HT1080 (cell line): ENCODE measurements around the gene KRT38. TPM values are rescaled to one million over a fixed set of nuclear protein-coding genes. Genes with fewer than 3 reads are reported as not detected.

Experiments
- DNase-seq: peaks from one replicate; pipeline ENCODE4 v3.0.0-alpha.2; 2015; ENCODE audit warnings: low read depth
- polyA plus RNA-seq, 2 experiments: library from polyadenylated mRNA; depleted of rRNA; stranded (reverse); fragments of >200 nt; gene quantifications; 2 replicates each; pipeline ENCODE4 v1.2.3, GENCODE V29; 2015
- total RNA-seq: library from RNA; depleted of rRNA; stranded (reverse); fragments of >200 nt; shearing (Covaris generic); gene quantifications from 2 replicates; pipeline ENCODE4 v1.2.3, GENCODE V29; 2014; rRNA removed

KRT38 gene
- not detected in 2 replicates for total RNA-seq
- polyA plus RNA-seq (2015; cell fraction: cytosol; rRNA removed): not detected in 2 replicates
- polyA plus RNA-seq (2015; cell fraction: nucleus; rRNA removed): not detected in 2 replicates

GRCh38 chr17:41440531-41441033 is at the start of gene KRT38:
KRT38 (minus strand) TSS chr17:41440983; CDS start chr17:41440921, 62 bp downstream.
- no peak for DNase-seq

GRCh38 chr17:41489531-41489930 is 48.7 kb upstream of the KRT38 start, which contains the start of gene KRT36:
KRT36 (minus strand) TSS chr17:41489910; CDS start chr17:41489864, 46 bp downstream.
- DNase-seq: no peak

- DNase-seq: no peak
Measured at GRCh38 chr17:41486809-41487530, 46.2 kb upstream of the KRT38 start.

- no peak for DNase-seq
Measured at GRCh38 chr17:41486316-41486715, 45.5 kb upstream of the KRT38 start.

- DNase-seq: no peak
Measured at GRCh38 chr17:41484920-41485904, 44.4 kb upstream of the KRT38 start.

- no peak for DNase-seq
Measured at GRCh38 chr17:41483991-41484826, 43.4 kb upstream of the KRT38 start.

- DNase-seq: no peak
Measured at GRCh38 chr17:41483531-41483930, 42.7 kb upstream of the KRT38 start.

- DNase-seq: no peak
Measured at GRCh38 chr17:41481036-41481435, 40.3 kb upstream of the KRT38 start, which contains the start of gene KRT35. KRT35 (minus strand) TSS chr17:41481151; CDS start chr17:41481097, 54 bp downstream.

GRCh38 chr17:41480581-41480980 is 39.8 kb upstream of the KRT38 start:
- DNase-seq: no peak

GRCh38 chr17:41480136-41480535 is 39.4 kb upstream of the KRT38 start:
- DNase-seq: no peak

GRCh38 chr17:41478237-41478636 is 37.5 kb upstream of the KRT38 start:
- DNase-seq: no peak

GRCh38 chr17:41476866-41477815 is 36.4 kb upstream of the KRT38 start:
- DNase-seq: no peak

- no peak for DNase-seq
Measured at GRCh38 chr17:41475421-41475820, 34.6 kb upstream of the KRT38 start.

GRCh38 chr17:41474863-41475262 is 34.1 kb upstream of the KRT38 start:
- DNase-seq: no peak

- no peak for DNase-seq
Measured at GRCh38 chr17:41468346-41468745, 27.6 kb upstream of the KRT38 start.

GRCh38 chr17:41467561-41467960 is 26.8 kb upstream of the KRT38 start:
- no peak for DNase-seq

- DNase-seq: no peak
Measured at GRCh38 chr17:41466988-41467387, 26.2 kb upstream of the KRT38 start, which contains the start of gene KRT32. KRT32 (minus strand) TSS chr17:41467386; CDS start chr17:41467325, 61 bp downstream.

- DNase-seq: peak; percentile 91
Measured at GRCh38 chr17:41464682-41465081, 23.9 kb upstream of the KRT38 start.

GRCh38 chr17:41464173-41464572 is 23.4 kb upstream of the KRT38 start:
- no peak for DNase-seq
